Measurements from ENCODE around the gene FAM72B. TPM values are rescaled to one million over a fixed set of nuclear protein-coding genes. Genes with fewer than 3 reads are reported as not detected.
"Not testable (repeated sequence)": the region's sequence is repeated elsewhere in the genome, so short reads cannot be mapped to it uniquely, and the experiment has no call there.

FAM72B gene
- total RNA-seq: under 1 TPM in 2 of 4 donors, not detected in 2; 0.19 to 0.63 TPM

- Histone ChIP-seq H3K4me1 (peaks cover 0 to 10% (median 6%) of the 10 kb centered on the region in 4 donors), H3K27ac (replicated peaks in 1 of 4) (peak within 1 kb of the TSS; percentile 73 to 86 (median 82)), H3K4me3 (peak within 1 kb of the TSS; percentile 50 to 66 (median 53))
- H3K36me3 ChIP-seq; H3K27me3 ChIP-seq; intact Hi-C loops (cut with DNase I); H3K9me3 ChIP-seq: not testable (repeated sequence)
- DNase-seq (ENCODE audit: extremely low spot score): peak; percentile 99
- TF ChIP-seq POLR2A (IDR thresholded peaks at IDR 0.05; ENCODE audit: low read depth): peak; percentile 68
- TF ChIP-seq POLR2AphosphoS5 (IDR thresholded peaks at IDR 0.05): peak; percentile 59 to 88
- WGBS: 0% methylated on average over 17 of the region's 54 CpGs
Observed at GRCh38 chr1:121184290-121185127, at the start of gene FAM72B, which contains the start of gene SRGAP2C. Gene FAM72B, minus strand, starts transcription at chr1:121184340. Its CDS starts 851 bp downstream, at chr1:121183489. Gene SRGAP2C, plus strand, starts transcription at chr1:121184975. Its CDS starts 2,472 bp downstream, at chr1:121187447.

- H3K36me3 ChIP-seq; DNase-seq (ENCODE audit: extremely low spot score); intact Hi-C loops (cut with DNase I); H3K4me3 ChIP-seq; H3K27ac ChIP-seq (replicated peaks in 1 of 4); H3K27me3 ChIP-seq; H3K9me3 ChIP-seq: not testable (repeated sequence)
- 33% methylated on average over 1 of the region's 4 CpGs for WGBS
- H3K4me1 ChIP-seq: peaks cover 0 to 12% (median 0%) of the 10 kb centered on the region in 4 donors
Observed at GRCh38 chr1:121232445-121233125, 48.4 kb upstream of the FAM72B start.

- intact Hi-C loops (cut with DNase I); DNase-seq (ENCODE audit: extremely low spot score); H3K9me3 ChIP-seq; H3K4me3 ChIP-seq; H3K27me3 ChIP-seq; H3K36me3 ChIP-seq; H3K27ac ChIP-seq (replicated peaks in 1 of 4): not testable (repeated sequence)
- WGBS: 77% methylated on average over 1 of the region's 4 CpGs
- peaks cover 0 to 12% (median 0%) of the 10 kb centered on the region in 4 donors for H3K4me1 ChIP-seq
Observed at GRCh38 chr1:121230636-121231035, 46.5 kb upstream of the FAM72B start.

GRCh38 chr1:121227544-121228330 is 43.6 kb upstream of the FAM72B start:
- H3K9me3 ChIP-seq; H3K36me3 ChIP-seq; H3K4me1 ChIP-seq; intact Hi-C loops (cut with DNase I); H3K27ac ChIP-seq (replicated peaks in 1 of 4); H3K27me3 ChIP-seq; DNase-seq (ENCODE audit: extremely low spot score); H3K4me3 ChIP-seq: not testable (repeated sequence)
- no CpG with 5 or more reads among the region's 9 CpGs for WGBS

GRCh38 chr1:121226925-121227324 is 42.8 kb upstream of the FAM72B start:
- H3K27me3 ChIP-seq; DNase-seq (ENCODE audit: extremely low spot score); H3K36me3 ChIP-seq; H3K4me1 ChIP-seq; H3K27ac ChIP-seq (replicated peaks in 1 of 4); H3K4me3 ChIP-seq; H3K9me3 ChIP-seq; intact Hi-C loops (cut with DNase I): not testable (repeated sequence)
- no CpG with 5 or more reads among the region's 2 CpGs for WGBS

GRCh38 chr1:121226295-121226904 is 42.3 kb upstream of the FAM72B start:
- no CpG with 5 or more reads among the region's 4 CpGs for WGBS
- DNase-seq (ENCODE audit: extremely low spot score); H3K9me3 ChIP-seq; H3K27me3 ChIP-seq; H3K27ac ChIP-seq (replicated peaks in 1 of 4); H3K4me1 ChIP-seq; H3K36me3 ChIP-seq; H3K4me3 ChIP-seq; intact Hi-C loops (cut with DNase I): not testable (repeated sequence)

GRCh38 chr1:121224714-121225113 is 40.6 kb upstream of the FAM72B start:
- DNase-seq (ENCODE audit: extremely low spot score); H3K9me3 ChIP-seq; H3K27ac ChIP-seq (replicated peaks in 1 of 4); H3K4me3 ChIP-seq; H3K27me3 ChIP-seq; H3K36me3 ChIP-seq; intact Hi-C loops (cut with DNase I); H3K4me1 ChIP-seq: not testable (repeated sequence)
- WGBS: 78% methylated on average over 3 of the region's 4 CpGs

- H3K4me1 ChIP-seq; H3K36me3 ChIP-seq; H3K27ac ChIP-seq (replicated peaks in 1 of 4); intact Hi-C loops (cut with DNase I); H3K27me3 ChIP-seq; H3K9me3 ChIP-seq; DNase-seq (ENCODE audit: extremely low spot score); H3K4me3 ChIP-seq: not testable (repeated sequence)
- WGBS: 100% methylated on average over 1 of the region's 1 CpG
Observed at GRCh38 chr1:121221770-121222169, 37.6 kb upstream of the FAM72B start.

GRCh38 chr1:121216676-121217075 is 32.5 kb upstream of the FAM72B start:
- H3K4me3 ChIP-seq; intact Hi-C loops (cut with DNase I); DNase-seq (ENCODE audit: extremely low spot score); H3K9me3 ChIP-seq; H3K27ac ChIP-seq (replicated peaks in 1 of 4); H3K36me3 ChIP-seq; H3K4me1 ChIP-seq; H3K27me3 ChIP-seq: not testable (repeated sequence)
- WGBS: no CpG with 5 or more reads among the region's 1 CpG

GRCh38 chr1:121215699-121216417 is 31.7 kb upstream of the FAM72B start:
- no CpG with 5 or more reads among the region's 1 CpG for WGBS
- H3K27ac ChIP-seq (replicated peaks in 1 of 4); H3K9me3 ChIP-seq; H3K27me3 ChIP-seq; H3K4me1 ChIP-seq; H3K4me3 ChIP-seq; DNase-seq (ENCODE audit: extremely low spot score); H3K36me3 ChIP-seq; intact Hi-C loops (cut with DNase I): not testable (repeated sequence)

- H3K9me3 ChIP-seq; intact Hi-C loops (cut with DNase I); H3K27me3 ChIP-seq; H3K4me1 ChIP-seq; H3K36me3 ChIP-seq; H3K27ac ChIP-seq (replicated peaks in 1 of 4); H3K4me3 ChIP-seq; DNase-seq (ENCODE audit: extremely low spot score): not testable (repeated sequence)
- no CpG with 5 or more reads among the region's 5 CpGs for WGBS
Observed at GRCh38 chr1:121214544-121215156, 30.5 kb upstream of the FAM72B start.

Data from esophagus muscularis mucosa (tissue), 4 donors.